SK-N-DZ (cell line): ENCODE measurements around the gene TRMT10A. TPM values are rescaled to one million over a fixed set of nuclear protein-coding genes. Genes with fewer than 3 reads are reported as not detected.

Experiments used
- DNase-seq: peaks from one replicate; pipeline ENCODE4 v3.0.0-alpha.2; 2015; ENCODE audit warnings: low spot score
- polyA plus RNA-seq, 2 experiments: library from polyadenylated mRNA; depleted of rRNA; stranded (reverse); fragments of >200 nt; gene quantifications; 2 replicates each; pipeline ENCODE4 v1.2.3, GENCODE V29; 2014

The TRMT10A gene
- polyA plus RNA-seq (2014; cell fraction: cytosol; rRNA removed): 4.6 and 8.4 TPM in 2 replicates
- polyA plus RNA-seq (2014; cell fraction: nucleus; rRNA removed): 5.7 and 7.9 TPM in 2 replicates

GRCh38 chr4:99563310-99564186 is at the start of gene TRMT10A:
TRMT10A (minus strand) TSS chr4:99564039; CDS start chr4:99559338, 4,701 bp downstream.
- peak; percentile 97 for DNase-seq

- no peak for DNase-seq
These were observed 48.9 kb upstream of the TRMT10A start for GRCh38 chr4:99612704-99613103.

GRCh38 chr4:99612281-99612680 is 48.4 kb upstream of the TRMT10A start:
- no peak for DNase-seq

GRCh38 chr4:99610605-99611175 is 46.9 kb upstream of the TRMT10A start:
- DNase-seq: no peak

GRCh38 chr4:99608417-99608816 is 44.6 kb upstream of the TRMT10A start:
- DNase-seq: no peak

- DNase-seq: no peak
These were observed 42.9 kb upstream of the TRMT10A start for GRCh38 chr4:99606716-99607115.

- DNase-seq: no peak
These were observed 31.0 kb upstream of the TRMT10A start for GRCh38 chr4:99594818-99595217.

GRCh38 chr4:99593781-99594641 is 30.2 kb upstream of the TRMT10A start:
- DNase-seq: no peak

- DNase-seq: no peak
These were observed 27.9 kb upstream of the TRMT10A start for GRCh38 chr4:99591757-99592156.

GRCh38 chr4:99587803-99588202 is 24.0 kb upstream of the TRMT10A start:
- DNase-seq: no peak

GRCh38 chr4:99587309-99587708 is 23.5 kb upstream of the TRMT10A start:
- DNase-seq: no peak

GRCh38 chr4:99586797-99587196 is 23.0 kb upstream of the TRMT10A start:
- DNase-seq: no peak

GRCh38 chr4:99586322-99586721 is 22.5 kb upstream of the TRMT10A start:
- DNase-seq: peak; percentile 12

GRCh38 chr4:99585516-99585915 is 21.7 kb upstream of the TRMT10A start:
- no peak for DNase-seq

GRCh38 chr4:99578714-99579113 is 14.9 kb upstream of the TRMT10A start:
- no peak for DNase-seq

- DNase-seq: no peak
These were observed 10.9 kb upstream of the TRMT10A start, which contains the start of gene MTTP for GRCh38 chr4:99574530-99575324. MTTP (plus strand) TSS chr4:99574824; CDS start chr4:99574910, 86 bp downstream.

- DNase-seq: no peak
These were observed 10.0 kb upstream of the TRMT10A start for GRCh38 chr4:99573735-99574368.

GRCh38 chr4:99572527-99573240 is 8.8 kb upstream of the TRMT10A start:
- DNase-seq: no peak

GRCh38 chr4:99571883-99572282 is 8.0 kb upstream of the TRMT10A start:
- no peak for DNase-seq

- DNase-seq: no peak
These were observed 1.1 kb upstream of the TRMT10A start for GRCh38 chr4:99564921-99565320.
